ENCODE measurements around the gene EBP. TPM values are rescaled to one million over a fixed set of nuclear protein-coding genes. Genes with fewer than 3 reads are reported as not detected.

EBP gene
- 93.7 and 190 TPM in 2 replicates for total RNA-seq

DNA sequence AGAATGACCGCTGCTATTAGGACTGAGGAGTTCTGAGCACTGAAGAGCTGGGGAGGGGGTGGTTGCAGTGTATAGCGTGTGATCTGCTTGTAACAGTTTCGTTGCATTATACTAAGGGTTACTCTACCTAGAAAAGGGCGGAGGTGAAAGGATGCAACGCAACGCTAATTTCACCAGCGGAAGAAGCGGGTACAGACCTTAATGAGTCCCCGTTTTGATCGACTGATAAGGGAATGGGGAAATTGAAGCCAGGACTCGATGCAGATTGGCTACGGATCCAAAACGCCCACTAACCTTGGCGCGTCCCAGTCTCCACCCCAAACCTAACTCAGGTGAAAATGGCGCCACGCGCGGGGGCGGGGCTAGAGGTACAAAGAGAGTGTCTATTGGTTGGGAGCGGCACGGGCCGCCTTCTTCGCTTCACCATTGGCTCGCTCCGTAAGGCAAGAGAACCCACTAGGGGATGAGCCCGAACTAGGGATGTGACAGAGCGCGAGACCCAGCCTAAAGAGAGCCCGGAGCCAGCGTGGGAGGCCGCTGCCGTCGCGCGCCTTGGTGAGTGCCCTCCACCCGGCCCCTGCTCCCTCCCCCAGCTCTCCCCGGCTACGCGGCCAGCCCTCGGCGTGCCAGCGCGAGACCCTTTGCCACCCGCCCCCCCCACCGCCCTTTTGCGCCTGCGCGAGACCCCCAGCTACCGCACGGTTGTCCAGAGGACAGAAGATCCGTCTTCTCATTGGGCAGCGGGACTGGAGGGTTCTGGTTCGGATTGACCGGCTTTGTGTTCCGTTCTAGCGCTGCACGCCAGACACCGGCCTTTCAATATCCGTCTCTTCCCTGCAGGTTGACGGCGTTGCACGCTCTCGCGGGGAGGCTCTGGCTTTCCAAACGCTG, at the start of gene EBP:
TSS of gene EBP (plus strand) at position 456 of the 891 bp plus-strand sequence. CDS start 1,964 bp downstream, outside the sequence.
- TF ChIP-seq, protein P1, sequence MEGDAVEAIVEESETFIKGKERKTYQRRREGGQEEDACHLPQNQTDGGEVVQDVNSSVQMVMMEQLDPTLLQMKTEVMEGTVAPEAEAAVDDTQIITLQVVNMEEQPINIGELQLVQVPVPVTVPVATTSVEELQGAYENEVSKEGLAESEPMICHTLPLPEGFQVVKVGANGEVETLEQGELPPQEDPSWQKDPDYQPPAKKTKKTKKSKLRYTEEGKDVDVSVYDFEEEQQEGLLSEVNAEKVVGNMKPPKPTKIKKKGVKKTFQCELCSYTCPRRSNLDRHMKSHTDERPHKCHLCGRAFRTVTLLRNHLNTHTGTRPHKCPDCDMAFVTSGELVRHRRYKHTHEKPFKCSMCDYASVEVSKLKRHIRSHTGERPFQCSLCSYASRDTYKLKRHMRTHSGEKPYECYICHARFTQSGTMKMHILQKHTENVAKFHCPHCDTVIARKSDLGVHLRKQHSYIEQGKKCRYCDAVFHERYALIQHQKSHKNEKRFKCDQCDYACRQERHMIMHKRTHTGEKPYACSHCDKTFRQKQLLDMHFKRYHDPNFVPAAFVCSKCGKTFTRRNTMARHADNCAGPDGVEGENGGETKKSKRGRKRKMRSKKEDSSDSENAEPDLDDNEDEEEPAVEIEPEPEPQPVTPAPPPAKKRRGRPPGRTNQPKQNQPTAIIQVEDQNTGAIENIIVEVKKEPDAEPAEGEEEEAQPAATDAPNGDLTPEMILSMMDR (conservative IDR thresholded peaks at IDR 0.05; ENCODE audit: low read depth, low read length): no peak
- H3K4me3 ChIP-seq (ENCODE audit: low read depth, low read length): peak within 1 kb of the TSS; percentile 69
- no peak for DNase-seq (ENCODE audit: low read depth)

- DNase-seq (ENCODE audit: low read depth): no peak
- H3K4me3 ChIP-seq (ENCODE audit: low read depth, low read length): no peak overlapping the region
- TF ChIP-seq, protein P1 (conservative IDR thresholded peaks at IDR 0.05; ENCODE audit: low read depth, low read length): no peak
These were observed 49.4 kb upstream of the EBP start for GRCh38 chrX:48472225-48472624.

DNA sequence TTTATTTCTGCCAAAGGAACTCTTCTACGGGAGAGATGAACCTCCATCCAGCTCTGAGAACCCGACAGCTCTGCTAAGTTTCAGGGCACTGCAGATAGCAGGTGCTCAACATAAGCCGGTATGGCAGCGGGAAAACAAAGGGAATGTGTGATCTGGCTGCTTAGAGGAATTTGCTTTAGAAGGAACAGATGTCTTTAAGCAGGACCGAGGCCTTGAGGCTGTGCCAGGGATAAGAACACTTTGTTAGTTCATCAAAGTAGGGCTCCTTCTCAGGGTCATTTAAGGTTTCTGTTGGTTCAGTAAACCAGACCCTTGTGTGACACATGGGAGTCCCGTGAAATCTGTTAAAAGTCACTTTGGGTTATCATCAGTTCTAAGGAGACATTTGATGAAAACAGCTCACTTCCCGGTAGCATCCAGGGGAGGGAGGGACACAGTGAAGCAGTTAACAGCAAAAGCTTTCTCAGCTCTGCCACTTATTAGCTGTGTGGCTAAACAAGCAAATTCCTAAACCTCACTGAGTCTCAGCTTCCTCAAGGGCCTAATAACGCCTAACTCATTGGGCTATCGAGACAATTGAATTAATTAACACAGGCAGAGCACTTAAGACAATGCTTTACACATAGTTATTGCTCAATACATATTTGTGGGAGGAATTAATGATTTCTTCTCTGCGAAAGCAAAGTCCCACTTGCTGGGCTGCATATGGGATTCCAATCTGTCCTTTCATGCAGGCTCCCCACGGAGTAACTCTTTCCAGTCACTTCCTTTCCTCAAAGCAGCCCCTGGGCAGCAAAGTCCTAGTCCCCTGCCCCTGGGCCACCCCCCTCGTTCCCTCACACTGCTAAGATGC, 48.5 kb upstream of the EBP start:
- TF ChIP-seq, protein P1 (conservative IDR thresholded peaks at IDR 0.05; ENCODE audit: low read depth, low read length): no peak
- no peak overlapping the region for H3K4me3 ChIP-seq (ENCODE audit: low read depth, low read length)
- DNase-seq (ENCODE audit: low read depth): no peak

GRCh38 chrX:48473704-48473990, 48.0 kb upstream of the EBP start:
- no peak for DNase-seq (ENCODE audit: low read depth)
- TF ChIP-seq, protein P1 (conservative IDR thresholded peaks at IDR 0.05; ENCODE audit: low read depth, low read length): no peak

DNA sequence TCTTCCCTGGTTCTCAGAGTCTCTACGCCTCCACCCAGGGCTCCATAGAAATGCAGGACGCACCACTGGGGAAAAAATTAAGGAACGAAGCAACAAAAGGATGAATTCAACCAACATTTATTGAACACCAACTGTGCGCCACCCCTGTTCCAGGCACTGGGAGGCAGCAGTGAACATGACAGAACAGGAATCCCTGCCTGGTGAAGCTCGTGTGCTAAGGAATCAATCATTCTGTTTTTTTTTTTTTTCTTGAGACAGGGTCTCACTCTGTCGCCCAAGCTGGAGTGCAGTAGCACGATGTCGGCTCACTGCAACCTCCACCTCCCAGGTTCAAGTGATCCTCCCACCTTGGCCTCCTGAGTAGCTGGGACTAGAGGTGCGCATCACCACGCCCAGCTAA, 47.5 kb upstream of the EBP start:
- TF ChIP-seq, protein P1 (conservative IDR thresholded peaks at IDR 0.05; ENCODE audit: low read depth, low read length): peak; percentile 50
- H3K4me3 ChIP-seq (ENCODE audit: low read depth, low read length): no peak overlapping the region
- DNase-seq (ENCODE audit: low read depth): no peak

More at GRCh38 chrX:48473704-48473990, 48.0 kb upstream of the EBP start:
- no peak overlapping the region for H3K4me3 ChIP-seq (ENCODE audit: low read depth, low read length)

DNA sequence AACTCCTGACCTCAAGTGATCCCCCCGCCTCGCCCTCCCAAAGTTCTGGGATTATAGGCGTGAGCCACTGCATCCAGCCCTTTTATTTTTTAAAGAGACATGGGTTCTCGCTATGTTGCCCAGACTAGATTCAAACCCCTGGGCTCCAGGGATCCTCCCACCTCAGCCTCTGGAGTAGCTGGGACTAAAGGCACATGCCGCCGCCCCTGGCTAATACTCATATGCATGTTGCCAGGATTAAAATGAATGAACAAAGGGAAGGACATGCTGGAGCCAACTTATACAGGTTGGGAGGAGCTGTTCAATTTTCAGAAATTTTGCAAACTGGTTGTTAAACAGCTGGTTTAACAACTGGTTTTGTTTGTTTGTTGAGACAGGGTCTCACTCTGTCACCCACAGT, 47.0 kb upstream of the EBP start:
- no peak overlapping the region for H3K4me3 ChIP-seq (ENCODE audit: low read depth, low read length)
- no peak for DNase-seq (ENCODE audit: low read depth)
- TF ChIP-seq, protein P1 (conservative IDR thresholded peaks at IDR 0.05; ENCODE audit: low read depth, low read length): no peak

Measured in epithelial cell of proximal tubule (primary cell).